ENCODE data around the gene BMPR1B. TPM values are rescaled to one million over a fixed set of nuclear protein-coding genes. Genes with fewer than 3 reads are reported as not detected.

The BMPR1B gene
- total RNA-seq, 3 donors from 2014 or later, result 0.64 to 7.2 (median 2.0) TPM

- no peaks in the 10 kb centered on the region for H3K4me1 ChIP-seq
- TF ChIP-seq, protein P1, sequence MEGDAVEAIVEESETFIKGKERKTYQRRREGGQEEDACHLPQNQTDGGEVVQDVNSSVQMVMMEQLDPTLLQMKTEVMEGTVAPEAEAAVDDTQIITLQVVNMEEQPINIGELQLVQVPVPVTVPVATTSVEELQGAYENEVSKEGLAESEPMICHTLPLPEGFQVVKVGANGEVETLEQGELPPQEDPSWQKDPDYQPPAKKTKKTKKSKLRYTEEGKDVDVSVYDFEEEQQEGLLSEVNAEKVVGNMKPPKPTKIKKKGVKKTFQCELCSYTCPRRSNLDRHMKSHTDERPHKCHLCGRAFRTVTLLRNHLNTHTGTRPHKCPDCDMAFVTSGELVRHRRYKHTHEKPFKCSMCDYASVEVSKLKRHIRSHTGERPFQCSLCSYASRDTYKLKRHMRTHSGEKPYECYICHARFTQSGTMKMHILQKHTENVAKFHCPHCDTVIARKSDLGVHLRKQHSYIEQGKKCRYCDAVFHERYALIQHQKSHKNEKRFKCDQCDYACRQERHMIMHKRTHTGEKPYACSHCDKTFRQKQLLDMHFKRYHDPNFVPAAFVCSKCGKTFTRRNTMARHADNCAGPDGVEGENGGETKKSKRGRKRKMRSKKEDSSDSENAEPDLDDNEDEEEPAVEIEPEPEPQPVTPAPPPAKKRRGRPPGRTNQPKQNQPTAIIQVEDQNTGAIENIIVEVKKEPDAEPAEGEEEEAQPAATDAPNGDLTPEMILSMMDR (IDR thresholded peaks at IDR 0.05), result no peak
- TF ChIP-seq POLR2AphosphoS5 (IDR thresholded peaks at IDR 0.05) (no peak), POLR2A (IDR thresholded peaks at IDR 0.05) (no peak)
These were observed 43.3 kb downstream of the BMPR1B start for GRCh38 chr4:94801016-94801415.

DNA sequence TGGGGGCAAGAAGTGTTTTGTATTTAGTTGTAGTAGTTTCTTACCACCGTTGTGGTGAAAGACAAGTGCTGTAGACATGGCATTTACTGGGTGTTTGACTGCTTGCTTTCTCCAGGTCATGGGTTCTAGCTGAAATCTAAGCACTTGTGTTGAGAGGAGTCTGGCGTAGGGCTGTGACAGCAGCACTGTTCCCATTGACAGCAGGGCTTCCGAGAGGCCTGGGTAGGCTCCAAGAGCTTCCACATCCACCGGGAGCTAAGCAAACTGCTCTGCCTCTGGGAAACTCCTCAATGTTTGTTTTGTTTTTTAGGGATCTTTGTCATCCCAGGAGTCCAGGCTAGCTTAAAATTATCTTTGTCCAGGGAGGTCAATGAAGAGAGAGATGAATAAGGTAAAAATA is 44.3 kb downstream of the BMPR1B start:
- Histone ChIP-seq H3K4me3 (no peak overlapping the region), H3K4me1 (no peaks in the 10 kb centered on the region), H3K27ac (no peak overlapping the region), H3K36me3 (no peaks in the 10 kb centered on the region), H3K27me3 (no peaks in the 10 kb centered on the region), H3K9me3 (no peaks in the 10 kb centered on the region)
- intact Hi-C loops (cut with DNase I; ENCODE audit: low total_unique reads), result no loop called here
- no peak for DNase-seq (ENCODE audit: low spot score in 2 of 2)
- TF ChIP-seq POLR2AphosphoS5 (IDR thresholded peaks at IDR 0.05) (no peak), POLR2A (IDR thresholded peaks at IDR 0.05) (no peak)
- TF ChIP-seq, protein P1 (IDR thresholded peaks at IDR 0.05), result no peak

More at GRCh38 chr4:94801016-94801415, 43.3 kb downstream of the BMPR1B start:
- H3K9me3 ChIP-seq, result no peaks in the 10 kb centered on the region
- no peak for DNase-seq (ENCODE audit: low spot score in 2 of 2)
- H3K36me3 ChIP-seq, result no peaks in the 10 kb centered on the region
- H3K27me3 ChIP-seq, result no peaks in the 10 kb centered on the region
- H3K4me3 ChIP-seq, result no peak overlapping the region
- H3K27ac ChIP-seq, result no peak overlapping the region
- intact Hi-C loops (cut with DNase I; ENCODE audit: low total_unique reads), result no loop called here

DNA sequence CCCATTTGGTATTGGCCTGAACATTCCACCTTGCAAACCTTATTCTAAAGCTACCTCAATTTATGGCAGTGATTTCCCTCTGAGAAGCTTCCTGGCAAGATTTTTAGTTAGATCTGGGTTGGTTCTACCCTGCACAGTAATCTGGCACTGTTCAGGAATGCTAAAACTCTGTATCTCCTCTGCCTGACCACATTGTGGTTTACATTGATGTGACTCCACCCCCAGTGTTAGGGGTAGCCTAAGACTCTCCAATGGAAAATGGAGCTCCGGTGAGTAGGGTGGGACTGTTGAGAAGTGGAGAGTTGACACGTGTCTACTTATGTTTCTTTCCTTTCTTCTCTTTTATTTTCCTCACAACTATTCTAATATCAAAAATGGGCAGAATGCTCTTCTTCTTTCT is 45.4 kb downstream of the BMPR1B start:
- TF ChIP-seq POLR2AphosphoS5 (IDR thresholded peaks at IDR 0.05) (no peak), POLR2A (IDR thresholded peaks at IDR 0.05) (no peak)
- TF ChIP-seq, protein P1 (IDR thresholded peaks at IDR 0.05), result no peak
- Histone ChIP-seq H3K36me3 (no peaks in the 10 kb centered on the region), H3K9me3 (no peaks in the 10 kb centered on the region), H3K4me1 (no peaks in the 10 kb centered on the region), H3K27me3 (no peaks in the 10 kb centered on the region), H3K4me3 (no peak overlapping the region), H3K27ac (no peak overlapping the region)
- intact Hi-C loops (cut with DNase I; ENCODE audit: low total_unique reads), result no loop called here
- DNase-seq (ENCODE audit: low spot score in 2 of 2), result no peak

DNA sequence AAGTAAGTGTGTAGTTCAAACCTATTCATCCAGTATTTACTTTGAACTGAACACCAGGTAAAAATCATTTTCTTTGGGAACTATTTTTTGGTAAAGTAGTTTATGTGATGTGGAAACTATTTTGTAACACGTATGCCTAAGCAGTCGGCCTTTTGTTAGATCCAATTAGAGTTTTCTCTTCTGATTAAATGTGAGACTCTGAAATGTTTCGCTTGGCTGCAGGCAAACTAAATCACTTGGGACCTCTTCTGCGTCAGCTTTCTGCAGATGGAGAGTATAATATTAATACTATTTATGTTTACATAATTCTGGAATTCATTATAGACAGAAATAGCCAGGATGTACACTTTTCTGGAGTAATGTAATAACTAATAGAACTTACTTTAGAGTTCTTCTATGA is 46.9 kb downstream of the BMPR1B start:
- Histone ChIP-seq H3K27me3 (no peaks in the 10 kb centered on the region), H3K27ac (no peak overlapping the region), H3K4me1 (no peaks in the 10 kb centered on the region), H3K9me3 (no peaks in the 10 kb centered on the region), H3K36me3 (no peaks in the 10 kb centered on the region), H3K4me3 (no peak overlapping the region)
- intact Hi-C loops (cut with DNase I; ENCODE audit: low total_unique reads), result no loop called here
- DNase-seq (ENCODE audit: low spot score in 2 of 2), result no peak
- TF ChIP-seq, protein P1 (IDR thresholded peaks at IDR 0.05), result no peak
- TF ChIP-seq POLR2AphosphoS5 (IDR thresholded peaks at IDR 0.05) (no peak), POLR2A (IDR thresholded peaks at IDR 0.05) (no peak)

- no peaks in the 10 kb centered on the region for H3K36me3 ChIP-seq
- intact Hi-C loops (cut with DNase I; ENCODE audit: low total_unique reads), result no loop called here
- H3K9me3 ChIP-seq, result no peaks in the 10 kb centered on the region
- DNase-seq (ENCODE audit: low spot score in 2 of 2), result no peak
- no peak overlapping the region for H3K4me3 ChIP-seq
- no peak overlapping the region for H3K27ac ChIP-seq
- no peak for TF ChIP-seq POLR2A (IDR thresholded peaks at IDR 0.05)
- TF ChIP-seq, protein P1 (IDR thresholded peaks at IDR 0.05), result no peak
- no peak for TF ChIP-seq POLR2AphosphoS5 (IDR thresholded peaks at IDR 0.05)
- no peaks in the 10 kb centered on the region for H3K27me3 ChIP-seq
- H3K4me1 ChIP-seq, result no peaks in the 10 kb centered on the region
These were observed 48.6 kb downstream of the BMPR1B start for GRCh38 chr4:94806376-94806775.
